GM23338 (cell line): Measurements from ENCODE around the gene GAPDHS.

Source experiments
- CREB1 ChIP-seq: fragments of 250-450 bp; sonication (Bioruptor Pico); IDR thresholded peaks from 2 replicates; pipeline ENCODE4 v1.5.0; 2020; ENCODE audit warnings: low read depth, mild to moderate bottlenecking, moderate library complexity
- EZH2 ChIP-seq: fragments of 200-600 bp; sonication (generic); IDR thresholded peaks from one replicate; pipeline ENCODE4 v1.8.0; 2017; ENCODE audit warnings: antibody characterized with exemption, mild to moderate bottlenecking, low read depth; ENCODE audit not compliant: unreplicated experiment
- EZH2phosphoT487 ChIP-seq: fragments of 200-600 bp; sonication (generic); IDR thresholded peaks from one replicate; pipeline ENCODE4 v1.8.1; 2018; ENCODE audit warnings: antibody characterized with exemption; ENCODE audit not compliant: unreplicated experiment
- JUNB ChIP-seq: IDR thresholded peaks from one replicate; pipeline ENCODE4 v1.6.1; 2016; ENCODE audit warnings: antibody characterized with exemption; ENCODE audit not compliant: unreplicated experiment
- POLR2AphosphoS5 ChIP-seq: IDR thresholded peaks from 2 replicates; pipeline ENCODE4 v1.6.1; 2016; ENCODE audit warnings: antibody characterized with exemption, low read depth
- ZNF114 ChIP-seq: fragments of 250-450 bp; sonication (Bioruptor Pico); IDR thresholded peaks from 2 replicates; pipeline ENCODE4 v1.5.0; 2020; ENCODE audit warnings: mild to moderate bottlenecking, moderate library complexity
- ZNF331 ChIP-seq: fragments of 250-450 bp; sonication (Bioruptor Pico); IDR thresholded peaks from 2 replicates; pipeline ENCODE4 v1.5.0; 2020; ENCODE audit warnings: low read depth, mild to moderate bottlenecking, moderate library complexity
- TF ChIP-seq, protein P1 (sequence below), 2 experiments: fragments of 200-600 bp in 1 of 2; sonication (generic) in 1 of 2; conservative IDR thresholded peaks; 2 replicates each; pipeline versions ENCODE4 v1.5.1 to v1.6.1; 2016 to 2017; ENCODE audit warnings: antibody characterized with exemption in 2 of 2, low read depth in 2 of 2, mild to moderate bottlenecking in 2 of 2, moderate library complexity in 1 of 2

DNA sequence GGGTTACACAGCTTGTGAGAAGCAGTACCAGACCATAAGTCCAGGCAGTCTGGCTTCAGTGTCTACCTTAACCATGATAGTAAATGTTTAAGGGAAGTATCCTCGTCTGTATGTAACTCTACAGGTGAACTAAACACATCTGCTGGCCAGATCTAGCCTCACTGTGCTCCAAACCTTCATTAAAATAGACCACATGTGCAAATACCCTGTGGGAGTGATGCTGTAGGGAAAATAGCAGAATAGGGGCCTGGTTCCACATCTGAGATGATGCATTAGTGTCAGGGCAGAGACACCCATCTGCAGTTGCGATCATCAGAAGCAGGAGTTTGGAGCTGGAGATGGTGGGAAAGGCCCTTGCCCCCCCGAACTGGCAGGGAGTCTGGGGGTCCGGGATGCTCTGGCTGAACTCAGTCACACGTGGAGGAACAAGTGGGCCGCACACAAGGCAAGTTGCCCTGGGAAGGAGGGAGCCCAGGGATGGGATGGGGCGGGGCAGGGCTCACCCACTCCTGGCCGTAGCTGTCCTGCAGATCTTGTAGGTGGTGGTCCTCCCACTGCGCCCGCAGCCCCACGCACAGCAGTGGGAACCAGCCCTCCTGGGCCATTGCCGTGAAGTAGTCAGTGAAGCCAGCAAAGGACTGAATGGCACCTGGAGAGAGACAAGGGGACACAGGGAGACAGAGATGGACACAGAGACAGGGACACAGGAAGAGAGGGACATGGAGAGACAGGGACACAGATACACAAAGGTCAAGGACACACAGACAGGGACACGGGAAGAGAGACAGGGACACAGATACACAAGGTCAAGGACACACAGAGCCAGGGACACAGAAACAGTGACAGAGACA, 19.5 kb downstream of the GAPDHS start:
- TF ChIP-seq, protein P1, sequence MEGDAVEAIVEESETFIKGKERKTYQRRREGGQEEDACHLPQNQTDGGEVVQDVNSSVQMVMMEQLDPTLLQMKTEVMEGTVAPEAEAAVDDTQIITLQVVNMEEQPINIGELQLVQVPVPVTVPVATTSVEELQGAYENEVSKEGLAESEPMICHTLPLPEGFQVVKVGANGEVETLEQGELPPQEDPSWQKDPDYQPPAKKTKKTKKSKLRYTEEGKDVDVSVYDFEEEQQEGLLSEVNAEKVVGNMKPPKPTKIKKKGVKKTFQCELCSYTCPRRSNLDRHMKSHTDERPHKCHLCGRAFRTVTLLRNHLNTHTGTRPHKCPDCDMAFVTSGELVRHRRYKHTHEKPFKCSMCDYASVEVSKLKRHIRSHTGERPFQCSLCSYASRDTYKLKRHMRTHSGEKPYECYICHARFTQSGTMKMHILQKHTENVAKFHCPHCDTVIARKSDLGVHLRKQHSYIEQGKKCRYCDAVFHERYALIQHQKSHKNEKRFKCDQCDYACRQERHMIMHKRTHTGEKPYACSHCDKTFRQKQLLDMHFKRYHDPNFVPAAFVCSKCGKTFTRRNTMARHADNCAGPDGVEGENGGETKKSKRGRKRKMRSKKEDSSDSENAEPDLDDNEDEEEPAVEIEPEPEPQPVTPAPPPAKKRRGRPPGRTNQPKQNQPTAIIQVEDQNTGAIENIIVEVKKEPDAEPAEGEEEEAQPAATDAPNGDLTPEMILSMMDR (conservative IDR thresholded peaks at IDR 0.05; ENCODE audit: low read depth in 2 of 2), result no peak
- TF ChIP-seq CREB1 (CRISPR knock-in tag), result no peak
- TF ChIP-seq POLR2AphosphoS5, result no peak
- no peak for TF ChIP-seq ZNF331
- no peak for TF ChIP-seq EZH2phosphoT487
- no peak for TF ChIP-seq EZH2
- no peak for TF ChIP-seq JUNB
- no peak for TF ChIP-seq ZNF114 (CRISPR knock-in tag)
